A673 (cell line): ENCODE data around the gene KCND3. TPM values are rescaled to one million over a fixed set of nuclear protein-coding genes. Genes with fewer than 3 reads are reported as not detected.

Source experiments
- BruUV-seq: library from RNA; stranded (reverse); fragments of 400-500 nt; replicated peaks from 2 replicates; lab custom pipeline; 2021; lab: Mats Ljungman, UMichigan
- CTCF ChIA-PET: fragments of 300-600 bp; sonication (Branson Sonifier 250); formaldehyde crosslinking; loops from one replicate; lab custom pipeline; 2022; ENCODE audit warnings: antibody characterized with exemption; lab: Charles Lee
- POLR2A ChIA-PET: fragments of 300-600 bp; sonication (Branson Sonifier 250); formaldehyde crosslinking; loops from one replicate; lab custom pipeline; 2022; ENCODE audit warnings: antibody characterized with exemption; ENCODE audit not compliant: low non-redundant PET; lab: Charles Lee
- DNase-seq: peaks from one replicate; pipeline ENCODE4 v3.0.0-alpha.2; 2015; ENCODE audit warnings: low spot score
- H3K27ac ChIP-seq: fragments of 200-600 bp; sonication (generic); 2 replicates; pipeline ENCODE4 v1.5.1; 2016; ENCODE audit warnings: mixed run types, low read depth, mild to moderate bottlenecking, mixed read lengths, antibody characterized with exemption, low read length; ENCODE audit not compliant: poor library complexity, severe bottlenecking
- H3K27me3 ChIP-seq: fragments of 200-600 bp; sonication (generic); replicated peaks from 2 replicates; pipeline ENCODE4 v1.6.1; 2017; ENCODE audit warnings: mixed run types, low read depth, mild to moderate bottlenecking, mixed read lengths, antibody characterized with exemption, low read length; ENCODE audit not compliant: insufficient read depth, poor library complexity
- H3K36me3 ChIP-seq: fragments of 200-600 bp; sonication (generic); 2 replicates; pipeline ENCODE4 v1.6.1; 2016; ENCODE audit warnings: mixed run types, mild to moderate bottlenecking, mixed read lengths, antibody characterized with exemption, low read length; ENCODE audit not compliant: insufficient read depth, poor library complexity, severe bottlenecking
- H3K4me1 ChIP-seq: fragments of 200-600 bp; sonication (generic); 2 replicates; pipeline ENCODE4 v1.6.1; 2017; ENCODE audit warnings: mixed run types, mild to moderate bottlenecking, mixed read lengths, antibody characterized with exemption, low read length; ENCODE audit not compliant: insufficient read depth, poor library complexity, severe bottlenecking
- H3K4me3 ChIP-seq: fragments of 200-600 bp; sonication (generic); 2 replicates; pipeline ENCODE4 v1.5.1; 2016; ENCODE audit warnings: low read depth, mixed run types, mild to moderate bottlenecking, mixed read lengths, low read length; ENCODE audit not compliant: poor library complexity, severe bottlenecking
- H3K9me3 ChIP-seq: fragments of 200-600 bp; sonication (generic); 2 replicates; pipeline ENCODE4 v1.6.1; 2016; ENCODE audit warnings: mixed run types, low read depth, mild to moderate bottlenecking, mixed read lengths, antibody characterized with exemption, low read length; ENCODE audit not compliant: poor library complexity, severe bottlenecking
- EZH2 ChIP-seq: fragments of 200-600 bp; sonication (generic); IDR thresholded peaks from 2 replicates; pipeline ENCODE4 v1.6.1; 2017; ENCODE audit warnings: borderline replicate concordance, low read depth, mild to moderate bottlenecking, mixed read lengths, antibody characterized with exemption, low read length; ENCODE audit not compliant: poor library complexity, severe bottlenecking
- intact Hi-C: fragments of 100-400 bp; cut with micrococcal nuclease; formaldehyde crosslinking; loops from one replicate; pipeline ENCODE4 v1.10.0; 2022; ENCODE audit not compliant: unreplicated experiment
- total RNA-seq: library from RNA; stranded (reverse); gene quantifications from 2 replicates; pipeline ENCODE4 v1.2.3, GENCODE V29; 2021
- TF ChIP-seq, protein P1 (sequence below): fragments of 300-800, 200-600 bp; sonication (generic); conservative IDR thresholded peaks from 2 replicates; pipeline ENCODE4 v1.5.1; 2017; ENCODE audit warnings: low read depth, mild to moderate bottlenecking, antibody characterized with exemption, low read length, moderate library complexity, mixed read lengths

Gene KCND3
- total RNA-seq, 1 experiment from 2014 or later: not detected

DNA sequence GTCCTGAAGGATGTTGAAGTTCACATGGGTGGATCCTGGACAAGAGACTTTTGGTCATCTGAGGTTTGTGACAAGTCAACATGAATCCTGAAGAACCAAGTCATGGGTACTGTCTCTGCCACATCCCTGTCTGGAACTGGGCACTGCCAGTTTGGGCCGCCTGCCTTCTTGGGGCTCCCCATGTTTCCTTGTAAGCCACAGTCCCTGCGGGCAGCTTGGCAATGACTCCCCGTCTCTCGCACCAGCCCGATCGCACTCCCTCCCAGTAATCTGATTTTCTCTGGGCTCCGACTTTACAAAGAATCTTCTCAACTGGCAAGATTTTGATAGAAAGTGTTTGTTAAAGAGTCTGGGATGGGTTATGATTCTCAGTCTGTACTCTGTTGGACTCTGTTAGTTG lies 153.4 kb downstream of the KCND3 start:
- Histone ChIP-seq H3K27ac (no peak overlapping the region), H3K4me1 (no peaks in the 10 kb centered on the region), H3K4me3 (no peak overlapping the region), H3K27me3 (peaks cover 14% of the 10 kb centered on the region), H3K9me3 (no peaks in the 10 kb centered on the region), H3K36me3 (no peaks in the 10 kb centered on the region)
- no peak for TF ChIP-seq EZH2
- TF ChIP-seq, protein P1, sequence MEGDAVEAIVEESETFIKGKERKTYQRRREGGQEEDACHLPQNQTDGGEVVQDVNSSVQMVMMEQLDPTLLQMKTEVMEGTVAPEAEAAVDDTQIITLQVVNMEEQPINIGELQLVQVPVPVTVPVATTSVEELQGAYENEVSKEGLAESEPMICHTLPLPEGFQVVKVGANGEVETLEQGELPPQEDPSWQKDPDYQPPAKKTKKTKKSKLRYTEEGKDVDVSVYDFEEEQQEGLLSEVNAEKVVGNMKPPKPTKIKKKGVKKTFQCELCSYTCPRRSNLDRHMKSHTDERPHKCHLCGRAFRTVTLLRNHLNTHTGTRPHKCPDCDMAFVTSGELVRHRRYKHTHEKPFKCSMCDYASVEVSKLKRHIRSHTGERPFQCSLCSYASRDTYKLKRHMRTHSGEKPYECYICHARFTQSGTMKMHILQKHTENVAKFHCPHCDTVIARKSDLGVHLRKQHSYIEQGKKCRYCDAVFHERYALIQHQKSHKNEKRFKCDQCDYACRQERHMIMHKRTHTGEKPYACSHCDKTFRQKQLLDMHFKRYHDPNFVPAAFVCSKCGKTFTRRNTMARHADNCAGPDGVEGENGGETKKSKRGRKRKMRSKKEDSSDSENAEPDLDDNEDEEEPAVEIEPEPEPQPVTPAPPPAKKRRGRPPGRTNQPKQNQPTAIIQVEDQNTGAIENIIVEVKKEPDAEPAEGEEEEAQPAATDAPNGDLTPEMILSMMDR: no peak
- ChIA-PET CTCF (no interaction called here), POLR2A (no interaction called here)
- BruUV-seq: no TSS peak
- DNase-seq: no peak
- intact Hi-C loops: no loop called here

DNA sequence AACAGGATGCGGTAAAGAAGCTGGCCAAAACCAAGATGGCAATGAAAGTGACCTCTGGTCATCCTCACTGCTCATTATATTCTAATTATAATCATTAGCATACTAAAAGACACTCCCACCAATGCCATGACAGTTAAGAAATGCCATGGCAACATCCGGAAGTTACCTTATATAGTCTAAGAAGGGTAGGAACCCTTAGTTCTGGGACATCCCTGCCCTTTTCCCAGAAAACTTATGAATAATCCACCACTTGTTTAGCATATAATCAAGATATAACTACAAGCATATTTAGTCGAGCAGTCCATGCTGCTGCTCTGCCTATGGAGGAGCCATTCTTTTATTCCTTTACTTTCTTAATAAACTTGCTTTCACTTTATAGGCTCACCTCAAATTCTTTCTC lies 154.0 kb downstream of the KCND3 start:
- H3K4me1 ChIP-seq: no peaks in the 10 kb centered on the region
- no peaks in the 10 kb centered on the region for H3K9me3 ChIP-seq
- no peak for DNase-seq
- no peak overlapping the region for H3K4me3 ChIP-seq
- POLR2A ChIA-PET: no interaction called here
- intact Hi-C loops: no loop called here
- BruUV-seq: no TSS peak
- TF ChIP-seq EZH2: no peak
- TF ChIP-seq, protein P1: no peak
- CTCF ChIA-PET: no interaction called here
- no peaks in the 10 kb centered on the region for H3K36me3 ChIP-seq
- H3K27ac ChIP-seq: no peak overlapping the region
- peaks cover 14% of the 10 kb centered on the region for H3K27me3 ChIP-seq

DNA sequence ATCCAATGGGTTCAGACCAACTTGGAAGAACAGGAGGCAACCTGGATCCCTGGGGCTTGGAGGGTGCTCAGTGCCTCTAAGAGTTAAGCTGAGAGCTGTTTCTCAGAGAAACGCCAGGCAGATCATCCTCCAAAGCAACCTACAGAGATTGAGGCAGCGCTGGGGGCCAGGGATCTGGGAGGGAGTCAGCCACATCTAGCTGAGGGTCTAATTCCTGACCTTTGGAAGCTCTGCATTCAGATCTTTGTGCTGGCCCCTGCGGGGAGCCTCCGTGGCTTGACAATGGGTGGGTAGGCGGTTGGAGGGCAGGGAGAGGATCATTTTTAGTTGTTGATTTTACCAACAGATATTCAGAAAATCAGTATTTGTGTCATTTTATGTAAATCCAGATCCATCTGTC lies 154.5 kb downstream of the KCND3 start:
- ChIA-PET CTCF (no interaction called here), POLR2A (no interaction called here)
- Histone ChIP-seq H3K9me3 (no peaks in the 10 kb centered on the region), H3K27me3 (peaks cover 19% of the 10 kb centered on the region), H3K27ac (no peak overlapping the region), H3K4me3 (no peak overlapping the region), H3K36me3 (no peaks in the 10 kb centered on the region), H3K4me1 (no peaks in the 10 kb centered on the region)
- TF ChIP-seq, protein P1: no peak
- no peak for TF ChIP-seq EZH2
- BruUV-seq: no TSS peak
- DNase-seq: no peak
- intact Hi-C loops: no loop called here
